Immature natural killer cell (primary cell): Measurements from ENCODE around the gene TXNL4A. TPM values are rescaled to one million over a fixed set of nuclear protein-coding genes. Genes with fewer than 3 reads are reported as not detected.
"Not testable (repeated sequence)": the region's sequence is repeated elsewhere in the genome, so short reads cannot be mapped to it uniquely, and the experiment has no call there.

Experiments used
- DNase-seq, 3 donors: peaks; one replicate each; pipeline ENCODE4 v3.0.0; 2022; ENCODE audit warnings: mixed read lengths in 1 of 3
- H3K27ac Mint-ChIP-seq, 6 donors: one replicate each; pipeline ENCODE4 v1.8.0; 2020; ENCODE audit warnings: mixed read lengths in 6 of 6, mild to moderate bottlenecking in 5 of 6, inconsistent platforms in 4 of 6, moderate library complexity in 3 of 6
- H3K27me3 Mint-ChIP-seq, 3 donors: one replicate each; pipeline ENCODE4 v1.8.0; 2020 to 2021; ENCODE audit warnings: low read depth in 3 of 3, mild to moderate bottlenecking in 3 of 3, mixed read lengths in 3 of 3, moderate library complexity in 3 of 3, inconsistent platforms in 1 of 3
- H3K36me3 Mint-ChIP-seq, 3 donors: one replicate each; pipeline ENCODE4 v1.8.0; 2020; ENCODE audit warnings: mixed read lengths in 3 of 3, inconsistent platforms in 2 of 3, mild to moderate bottlenecking in 2 of 3
- H3K4me1 Mint-ChIP-seq, 2 donors: one replicate each; pipeline ENCODE4 v1.8.0; 2020; ENCODE audit warnings: inconsistent platforms in 2 of 2, mild to moderate bottlenecking in 2 of 2, mixed read lengths in 2 of 2, moderate library complexity in 1 of 2
- H3K4me3 Mint-ChIP-seq, 5 donors: one replicate each; pipeline ENCODE4 v1.8.0; 2020; ENCODE audit warnings: mild to moderate bottlenecking in 5 of 5, mixed read lengths in 5 of 5, inconsistent platforms in 3 of 5, moderate library complexity in 3 of 5
- H3K9me3 Mint-ChIP-seq, 6 donors: one replicate each; pipeline ENCODE4 v1.8.0; 2020; ENCODE audit warnings: mild to moderate bottlenecking in 6 of 6, mixed read lengths in 6 of 6, inconsistent platforms in 4 of 6, moderate library complexity in 3 of 6
- polyA plus RNA-seq, 3 donors: library from polyadenylated mRNA; unstranded; fragments of 300-500 nt; fragmentation: Illumina TruSeq; gene quantifications; one replicate each; pipeline ENCODE4 v1.2.3, GENCODE V29; 2021

Gene TXNL4A, protein sequence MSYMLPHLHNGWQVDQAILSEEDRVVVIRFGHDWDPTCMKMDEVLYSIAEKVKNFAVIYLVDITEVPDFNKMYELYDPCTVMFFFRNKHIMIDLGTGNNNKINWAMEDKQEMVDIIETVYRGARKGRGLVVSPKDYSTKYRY
- polyA plus RNA-seq = 100 to 1,000 TPM; 209 to 330 (median 248) TPM

DNA sequence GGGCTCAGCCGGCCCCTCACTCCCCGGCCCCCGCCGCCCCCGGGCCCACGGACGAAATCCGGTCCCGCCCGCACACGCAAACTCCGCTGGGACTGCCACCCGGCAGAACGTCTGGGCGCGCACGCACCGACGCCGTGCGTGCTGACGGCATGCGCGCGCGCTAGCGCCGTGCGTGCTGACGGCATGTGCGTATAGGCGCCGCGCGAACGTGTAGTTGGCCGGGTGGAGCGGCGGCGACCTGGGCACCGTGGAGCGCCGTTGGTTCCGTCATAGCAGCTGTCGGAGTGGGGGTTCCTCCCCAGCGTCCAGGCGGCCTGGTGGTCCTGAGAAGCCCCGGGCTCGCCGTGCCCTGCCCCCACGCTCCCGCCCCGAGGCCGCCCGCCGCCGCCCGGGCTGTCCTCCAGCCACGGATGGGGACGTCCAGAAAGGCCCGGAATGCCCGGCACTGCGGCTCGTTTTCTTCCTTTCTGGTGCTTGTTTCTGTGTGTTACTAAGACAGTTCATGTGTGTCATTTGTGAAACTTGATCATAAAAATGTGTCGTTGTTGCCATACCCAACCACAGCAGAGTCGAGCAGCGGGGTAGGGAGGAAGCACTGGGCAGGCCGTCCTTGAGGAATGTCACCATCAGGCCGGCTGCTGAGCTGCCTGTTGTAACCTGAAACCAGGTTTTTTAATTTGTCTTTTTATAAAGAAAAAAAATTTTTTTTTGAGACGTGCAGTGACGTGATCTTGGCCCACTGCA lies at the start of gene TXNL4A:
Gene TXNL4A (minus strand): TSS at position 113 of the 744 bp plus-strand sequence. CDS start 171 bp downstream, outside the sequence.
- H3K4me1 Mint-ChIP-seq = peaks cover 41 to 50% of the 10 kb centered on the region in 2 donors
- H3K27ac Mint-ChIP-seq = peak within 1 kb of the TSS; percentile 92 to 98 (median 98)
- DNase-seq = peak; percentile 83 to 87 (median 86)
- H3K27me3 Mint-ChIP-seq = peaks cover 0 to 13% (median 5%) of the 10 kb centered on the region in 3 donors
- H3K36me3 Mint-ChIP-seq = peaks cover 0 to 5% (median 0%) of the 10 kb centered on the region in 3 donors
- H3K4me3 Mint-ChIP-seq = peak within 1 kb of the TSS; percentile 91 to 97 (median 96)
- H3K9me3 Mint-ChIP-seq = no peaks in the 10 kb centered on the region

GRCh38 chr18:80037300-80037699 lies 48.9 kb upstream of the TXNL4A start:
- DNase-seq = no peak
- H3K36me3 Mint-ChIP-seq = peaks cover 8 to 13% (median 12%) of the 10 kb centered on the region in 3 donors
- H3K9me3 Mint-ChIP-seq = no peaks in the 10 kb centered on the region
- H3K4me1 Mint-ChIP-seq = peaks cover 22 to 25% of the 10 kb centered on the region in 2 donors
- H3K27me3 Mint-ChIP-seq = peaks cover 7 to 23% (median 18%) of the 10 kb centered on the region in 3 donors
- no peak overlapping the region for H3K27ac Mint-ChIP-seq
- H3K4me3 Mint-ChIP-seq = no peak overlapping the region

GRCh38 chr18:80035997-80036396 lies 47.6 kb upstream of the TXNL4A start:
- peak overlapping the region in 3 of 6 donors; percentile 29 to 91 (median 47) for H3K27ac Mint-ChIP-seq
- no peak for DNase-seq
- peaks cover 22 to 25% of the 10 kb centered on the region in 2 donors for H3K4me1 Mint-ChIP-seq
- H3K27me3 Mint-ChIP-seq = peaks cover 9 to 28% (median 18%) of the 10 kb centered on the region in 3 donors
- no peaks in the 10 kb centered on the region for H3K9me3 Mint-ChIP-seq
- H3K36me3 Mint-ChIP-seq = peaks cover 8 to 13% (median 12%) of the 10 kb centered on the region in 3 donors
- peak overlapping the region in 3 of 5 donors; percentile 79 to 88 (median 83) for H3K4me3 Mint-ChIP-seq

DNA sequence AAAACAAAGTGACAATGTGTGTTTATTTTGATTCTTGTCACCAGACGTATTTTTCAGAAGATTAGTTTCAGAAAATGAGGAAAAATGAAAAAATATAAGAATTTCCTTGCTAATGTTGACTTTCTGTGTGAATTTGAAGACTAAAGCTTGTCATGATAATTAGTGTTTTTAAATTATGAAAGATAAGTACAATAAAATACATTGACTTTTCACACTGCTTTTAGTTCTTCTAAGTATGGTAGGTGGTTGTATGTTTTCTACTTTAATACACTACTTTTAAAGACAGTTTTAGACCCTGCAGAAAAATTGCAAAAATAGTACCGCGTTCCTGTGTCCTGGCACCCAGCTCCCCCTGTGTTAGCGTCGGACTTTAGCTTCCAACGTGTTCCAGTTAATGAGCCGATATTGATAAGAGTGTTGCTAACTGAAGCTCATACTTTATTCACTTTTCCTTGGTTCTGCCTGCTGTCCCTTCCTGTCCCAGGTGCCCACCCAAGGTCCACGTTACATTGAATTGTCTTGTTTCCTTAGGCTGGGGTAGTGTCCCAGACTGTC lies 46.6 kb upstream of the TXNL4A start:
- Mint-ChIP-seq H3K4me1 (peaks cover 22 to 25% of the 10 kb centered on the region in 2 donors), H3K27ac (peak overlapping the region; percentile 86 to 97 (median 90)), H3K36me3 (peaks cover 8 to 13% (median 12%) of the 10 kb centered on the region in 3 donors), H3K27me3 (peaks cover 9 to 28% (median 18%) of the 10 kb centered on the region in 3 donors), H3K4me3 (peak overlapping the region; percentile 79 to 89 (median 88)), H3K9me3 (peaks cover 0 to 2% (median 0%) of the 10 kb centered on the region in 6 donors)
- no peak for DNase-seq

- peaks cover 22 to 25% of the 10 kb centered on the region in 2 donors for H3K4me1 Mint-ChIP-seq
- peak within 1 kb of the TSS; percentile 79 to 89 (median 88) for H3K4me3 Mint-ChIP-seq
- peaks cover 7 to 9% (median 8%) of the 10 kb centered on the region in 3 donors for H3K36me3 Mint-ChIP-seq
- peak; percentile 97 to 99 (median 98) for DNase-seq
- peak within 1 kb of the TSS; percentile 91 to 97 (median 96) for H3K27ac Mint-ChIP-seq
- peaks cover 0 to 4% (median 0%) of the 10 kb centered on the region in 6 donors for H3K9me3 Mint-ChIP-seq
- peaks cover 9 to 28% (median 18%) of the 10 kb centered on the region in 3 donors for H3K27me3 Mint-ChIP-seq
These were observed 45.9 kb upstream of the TXNL4A start, which contains the start of gene RBFA for GRCh38 chr18:80034068-80034851. Gene RBFA (plus strand): TSS chr18:80034434. CDS start chr18:80034496, 62 bp downstream.

DNA sequence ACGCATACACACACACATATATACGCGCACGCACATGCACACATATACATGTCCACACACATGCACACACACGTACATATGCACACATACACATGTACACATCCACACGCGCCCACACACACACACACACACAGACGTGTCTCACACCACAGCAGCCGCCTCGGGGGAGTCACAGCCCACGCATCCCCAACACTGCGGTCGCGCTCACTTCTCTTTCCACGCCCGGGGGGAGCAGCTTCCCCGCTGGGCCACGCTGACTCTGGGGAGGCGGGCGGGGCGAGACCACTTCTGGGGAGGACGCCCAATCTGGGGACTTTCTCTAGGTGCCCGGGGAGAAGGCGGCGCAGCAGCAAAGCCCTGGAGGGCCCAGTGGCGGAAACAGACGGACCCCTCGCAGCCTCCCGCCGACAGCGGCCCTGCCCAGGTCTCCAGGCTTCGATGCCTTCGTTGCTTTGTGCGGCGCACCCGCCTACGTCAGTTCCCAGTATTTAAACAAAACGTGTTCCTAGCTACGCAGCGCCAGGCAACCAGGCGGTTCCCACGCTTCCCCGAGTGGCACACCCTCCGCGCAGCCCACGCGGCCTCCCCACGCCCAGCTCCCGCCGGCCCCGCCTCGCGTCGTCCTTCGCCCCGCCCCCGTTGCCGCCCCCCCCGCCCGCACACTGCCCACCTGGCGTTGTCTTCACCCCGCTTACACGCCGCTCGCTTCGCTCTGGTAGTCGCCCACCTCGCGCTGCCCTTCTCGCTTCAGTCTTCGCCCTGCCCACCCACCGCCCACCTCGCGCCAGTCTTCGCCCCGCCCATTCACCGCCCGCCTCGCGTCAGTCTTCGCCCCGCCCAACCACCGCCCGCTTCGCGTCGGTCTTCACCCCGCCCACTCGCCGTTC lies 45.1 kb upstream of the TXNL4A start:
- Mint-ChIP-seq H3K4me1 (peaks cover 22 to 25% of the 10 kb centered on the region in 2 donors), H3K9me3 (peaks cover 0 to 4% (median under 1%) of the 10 kb centered on the region in 6 donors), H3K27ac (peak overlapping the region; percentile 91 to 97 (median 96)), H3K36me3 (peaks cover 4 to 8% (median 7%) of the 10 kb centered on the region in 3 donors), H3K27me3 (peaks cover 9 to 28% (median 18%) of the 10 kb centered on the region in 3 donors), H3K4me3 (peak overlapping the region; percentile 79 to 89 (median 88))
- peak; percentile 80 to 82 (median 80) for DNase-seq

- peaks cover 24 to 33% (median 27%) of the 10 kb centered on the region in 6 donors for H3K9me3 Mint-ChIP-seq
- H3K36me3 Mint-ChIP-seq = peaks cover 19 to 21% (median 21%) of the 10 kb centered on the region in 3 donors
- no peak overlapping the region for H3K4me3 Mint-ChIP-seq
- H3K4me1 Mint-ChIP-seq = peaks cover 12% of the 10 kb centered on the region in 2 donors
- DNase-seq = no peak
- H3K27me3 Mint-ChIP-seq = peaks cover 9 to 26% (median 18%) of the 10 kb centered on the region in 3 donors
- H3K27ac Mint-ChIP-seq = no peak overlapping the region
These were observed 41.3 kb upstream of the TXNL4A start for GRCh38 chr18:80029690-80030089.

- not testable (repeated sequence) for H3K27ac Mint-ChIP-seq, DNase-seq, H3K4me1 Mint-ChIP-seq, H3K4me3 Mint-ChIP-seq, H3K27me3 Mint-ChIP-seq
- Mint-ChIP-seq H3K9me3 (peaks cover 38 to 53% (median 46%) of the 10 kb centered on the region in 6 donors), H3K36me3 (peaks cover 20 to 26% (median 26%) of the 10 kb centered on the region in 3 donors)
These were observed 39.4 kb upstream of the TXNL4A start for GRCh38 chr18:80027719-80028118.

- no peak for DNase-seq
- Mint-ChIP-seq H3K4me3 (no peak overlapping the region), H3K36me3 (peaks cover 20 to 26% (median 26%) of the 10 kb centered on the region in 3 donors), H3K4me1 (no peaks in the 10 kb centered on the region), H3K27ac (no peak overlapping the region), H3K27me3 (peaks cover 0 to 13% (median 2%) of the 10 kb centered on the region in 3 donors), H3K9me3 (peaks cover 49 to 66% (median 59%) of the 10 kb centered on the region in 6 donors)
These were observed 38.0 kb upstream of the TXNL4A start for GRCh38 chr18:80026363-80026762.

GRCh38 chr18:80023173-80023572 lies 34.8 kb upstream of the TXNL4A start:
- peaks cover 21 to 34% (median 33%) of the 10 kb centered on the region in 3 donors for H3K36me3 Mint-ChIP-seq
- peaks cover 59 to 96% (median 79%) of the 10 kb centered on the region in 6 donors for H3K9me3 Mint-ChIP-seq
- no peak overlapping the region for H3K27ac Mint-ChIP-seq
- H3K4me3 Mint-ChIP-seq = no peak overlapping the region
- no peak for DNase-seq
- H3K27me3 Mint-ChIP-seq = peaks cover 0 to 13% (median 2%) of the 10 kb centered on the region in 3 donors
- H3K4me1 Mint-ChIP-seq = peaks cover 0 to 1% of the 10 kb centered on the region in 2 donors

DNA sequence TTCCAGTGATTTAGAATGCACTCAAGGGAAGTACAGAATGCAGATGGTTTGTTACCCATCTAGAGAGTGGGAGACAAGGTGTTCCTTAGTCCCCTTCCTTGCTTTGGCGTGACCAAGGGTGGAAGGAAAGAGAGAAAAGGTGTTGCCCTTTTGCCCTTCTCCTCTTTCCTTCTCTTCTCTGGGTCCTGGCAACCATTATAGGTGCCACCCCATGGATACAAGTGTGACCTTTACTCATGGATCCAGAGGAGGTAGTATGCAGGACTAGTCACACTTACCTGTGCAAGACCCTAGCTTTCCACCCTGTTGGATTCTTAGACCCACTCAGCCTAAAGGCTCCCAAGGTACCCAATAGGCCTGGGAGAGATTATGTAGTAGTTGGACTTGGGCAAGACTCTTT lies 34.2 kb upstream of the TXNL4A start:
- Mint-ChIP-seq H3K27me3 (peaks cover 0 to 13% (median 2%) of the 10 kb centered on the region in 3 donors), H3K27ac (peak overlapping the region in 1 of 6 donors; percentile 30), H3K36me3 (peaks cover 21 to 37% (median 30%) of the 10 kb centered on the region in 3 donors), H3K4me3 (no peak overlapping the region), H3K9me3 (peaks cover 59 to 96% (median 83%) of the 10 kb centered on the region in 6 donors), H3K4me1 (peaks cover 0 to 1% of the 10 kb centered on the region in 2 donors)
- DNase-seq = peak in 2 of 3 donors; percentile 10 to 12

GRCh38 chr18:80012714-80013113 lies 24.4 kb upstream of the TXNL4A start:
- peaks cover 3 to 29% (median 12%) of the 10 kb centered on the region in 6 donors for H3K9me3 Mint-ChIP-seq

More at GRCh38 chr18:80012714-80013113, 24.4 kb upstream of the TXNL4A start:
- Mint-ChIP-seq H3K4me3 (no peak overlapping the region), H3K27me3 (peaks cover 3 to 6% (median 4%) of the 10 kb centered on the region in 3 donors), H3K4me1 (no peaks in the 10 kb centered on the region), H3K36me3 (peaks cover 0 to 20% (median 10%) of the 10 kb centered on the region in 3 donors), H3K27ac (no peak overlapping the region)
- DNase-seq = no peak
